HFFc6 (cell line): ENCODE data around the gene DUSP1. TPM values are rescaled to one million over a fixed set of nuclear protein-coding genes. Genes with fewer than 3 reads are reported as not detected.
"Not testable (repeated sequence)": the region's sequence is repeated elsewhere in the genome, so short reads cannot be mapped to it uniquely, and the experiment has no call there.

Experiments
- DNase-seq: peaks from one replicate; pipeline ENCODE4 v3.0.0-alpha.2; 2018
- H3K27ac Mint-ChIP-seq: 2 replicates; pipeline ENCODE4 v1.8.0; 2020; ENCODE audit warnings: mild to moderate bottlenecking, mixed read lengths
- H3K27me3 Mint-ChIP-seq: 2 replicates; pipeline ENCODE4 v1.8.0; 2021; ENCODE audit warnings: mild to moderate bottlenecking, moderate library complexity, mixed read lengths; ENCODE audit not compliant: insufficient read depth
- H3K36me3 Mint-ChIP-seq: 2 replicates; pipeline ENCODE4 v1.8.0; 2021; ENCODE audit warnings: low read depth, mixed read lengths
- H3K4me1 Mint-ChIP-seq: 2 replicates; pipeline ENCODE4 v1.8.0; 2020; ENCODE audit warnings: low read depth, mixed read lengths
- H3K4me3 Mint-ChIP-seq: 2 replicates; pipeline ENCODE4 v1.8.0; 2020; ENCODE audit warnings: mild to moderate bottlenecking, moderate library complexity, mixed read lengths
- H3K9me3 Mint-ChIP-seq: 2 replicates; pipeline ENCODE4 v1.8.0; 2020; ENCODE audit warnings: mild to moderate bottlenecking, mixed read lengths
- total RNA-seq, 6 experiments: library from RNA; stranded (reverse); fragmentation: NEBNext Ultra II Directional; extraction: Animal tissue kit (Norgen Biotek cat#: 25700); gene quantifications; 2 replicates in 1 of 6; 3 replicates in 5 of 6; pipeline ENCODE4 v1.2.3, GENCODE V29; 2021
- TF ChIP-seq, protein P1 (sequence below): fragments of 200-600 bp; sonication (generic); IDR thresholded peaks from 2 replicates; pipeline ENCODE4 v1.5.0; 2021; ENCODE audit warnings: antibody characterized with exemption, mild to moderate bottlenecking

DUSP1 gene
- total RNA-seq, 6 experiments from 2014 or later: 213 to 319 (median 307) TPM

DNA sequence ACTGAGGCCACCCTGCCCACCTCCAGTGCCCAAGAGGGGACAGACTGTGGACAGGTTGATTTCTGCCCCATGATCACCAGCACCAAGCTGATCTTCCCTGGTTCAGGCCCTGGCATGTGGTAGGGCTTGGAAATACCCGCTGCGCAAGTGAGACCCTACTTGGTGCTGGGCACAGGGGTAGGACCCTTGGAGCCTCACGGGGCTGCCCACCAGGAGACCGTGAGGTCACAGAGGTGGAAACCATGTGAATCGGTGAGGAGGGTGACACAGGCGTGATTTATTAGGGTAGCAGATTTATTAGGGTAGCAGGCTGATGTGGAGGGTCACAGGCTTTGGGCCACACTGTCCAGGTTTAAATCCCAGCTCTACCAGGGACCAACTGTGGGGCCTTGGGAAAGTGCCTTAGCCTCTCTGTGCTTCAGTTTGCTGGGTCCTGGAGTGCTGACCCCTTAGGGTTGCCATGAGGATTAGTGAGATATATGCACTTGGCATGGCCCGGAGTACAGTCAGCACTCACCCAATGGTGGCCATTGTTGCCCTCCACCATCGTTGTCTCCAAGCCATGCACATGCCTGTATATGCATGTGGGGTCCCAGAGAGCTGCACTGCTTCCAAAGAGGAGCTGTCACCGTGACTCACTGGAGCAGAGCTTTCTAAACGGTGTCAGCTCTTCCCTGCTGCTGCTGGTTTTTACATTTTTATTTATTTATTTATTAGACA is 20.9 kb upstream of the DUSP1 start:
- Mint-ChIP-seq H3K4me3 (no peak overlapping the region), H3K9me3 (no peaks in the 10 kb centered on the region), H3K27ac (no peak overlapping the region), H3K27me3 (no peaks in the 10 kb centered on the region), H3K4me1 (peaks cover 60% of the 10 kb centered on the region), H3K36me3 (no peaks in the 10 kb centered on the region)
- TF ChIP-seq, protein P1, sequence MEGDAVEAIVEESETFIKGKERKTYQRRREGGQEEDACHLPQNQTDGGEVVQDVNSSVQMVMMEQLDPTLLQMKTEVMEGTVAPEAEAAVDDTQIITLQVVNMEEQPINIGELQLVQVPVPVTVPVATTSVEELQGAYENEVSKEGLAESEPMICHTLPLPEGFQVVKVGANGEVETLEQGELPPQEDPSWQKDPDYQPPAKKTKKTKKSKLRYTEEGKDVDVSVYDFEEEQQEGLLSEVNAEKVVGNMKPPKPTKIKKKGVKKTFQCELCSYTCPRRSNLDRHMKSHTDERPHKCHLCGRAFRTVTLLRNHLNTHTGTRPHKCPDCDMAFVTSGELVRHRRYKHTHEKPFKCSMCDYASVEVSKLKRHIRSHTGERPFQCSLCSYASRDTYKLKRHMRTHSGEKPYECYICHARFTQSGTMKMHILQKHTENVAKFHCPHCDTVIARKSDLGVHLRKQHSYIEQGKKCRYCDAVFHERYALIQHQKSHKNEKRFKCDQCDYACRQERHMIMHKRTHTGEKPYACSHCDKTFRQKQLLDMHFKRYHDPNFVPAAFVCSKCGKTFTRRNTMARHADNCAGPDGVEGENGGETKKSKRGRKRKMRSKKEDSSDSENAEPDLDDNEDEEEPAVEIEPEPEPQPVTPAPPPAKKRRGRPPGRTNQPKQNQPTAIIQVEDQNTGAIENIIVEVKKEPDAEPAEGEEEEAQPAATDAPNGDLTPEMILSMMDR: no peak
- no peak for DNase-seq

DNA sequence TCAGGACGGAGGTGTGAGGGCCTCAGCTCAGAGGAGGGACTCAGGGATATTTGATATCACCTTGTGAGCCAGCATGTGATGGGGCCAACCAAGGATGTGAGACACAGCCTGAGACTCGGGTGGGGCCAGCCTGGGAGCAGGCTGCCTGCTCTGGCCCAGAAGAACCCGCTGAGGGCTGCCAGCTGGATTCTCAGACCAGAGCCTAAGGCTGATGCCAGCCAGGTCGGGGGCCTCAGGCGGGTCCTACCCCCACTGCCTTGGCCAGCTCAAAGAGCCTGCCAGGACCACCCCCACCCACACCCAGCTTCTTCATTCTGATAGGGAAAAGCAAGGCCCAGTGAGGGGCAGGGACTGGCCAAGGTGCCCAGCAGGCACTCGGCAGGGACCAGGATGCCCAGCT is 20.3 kb upstream of the DUSP1 start:
- no peak overlapping the region for H3K4me3 Mint-ChIP-seq
- no peaks in the 10 kb centered on the region for H3K36me3 Mint-ChIP-seq
- TF ChIP-seq, protein P1: no peak
- H3K27ac Mint-ChIP-seq: no peak overlapping the region
- no peak for DNase-seq
- H3K27me3 Mint-ChIP-seq: no peaks in the 10 kb centered on the region
- H3K9me3 Mint-ChIP-seq: no peaks in the 10 kb centered on the region
- H3K4me1 Mint-ChIP-seq: peaks cover 54% of the 10 kb centered on the region

DNA sequence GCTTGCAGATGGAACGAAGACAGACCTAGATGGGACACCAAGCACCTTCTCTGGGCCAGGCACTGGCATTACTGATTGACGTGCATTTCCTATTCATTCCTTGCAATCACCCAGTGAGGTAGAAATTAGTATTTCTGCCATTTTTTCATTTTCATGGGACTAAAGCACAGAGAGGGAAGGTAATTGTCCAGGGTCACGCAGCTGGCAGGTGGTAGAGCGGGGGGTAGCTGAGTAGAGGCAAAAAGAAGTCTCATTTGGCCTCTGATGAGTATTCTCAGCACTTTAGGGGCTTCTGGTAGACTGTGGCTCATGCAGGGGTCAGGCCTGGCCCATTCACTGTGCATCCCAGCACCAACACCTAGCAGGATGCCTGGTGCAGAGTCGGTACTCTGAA is 19.5 kb upstream of the DUSP1 start:
- Mint-ChIP-seq H3K27me3 (no peaks in the 10 kb centered on the region), H3K36me3 (no peaks in the 10 kb centered on the region), H3K27ac (no peak overlapping the region), H3K9me3 (no peaks in the 10 kb centered on the region), H3K4me3 (no peak overlapping the region), H3K4me1 (peaks cover 47% of the 10 kb centered on the region)
- TF ChIP-seq, protein P1: no peak
- no peak for DNase-seq

DNA sequence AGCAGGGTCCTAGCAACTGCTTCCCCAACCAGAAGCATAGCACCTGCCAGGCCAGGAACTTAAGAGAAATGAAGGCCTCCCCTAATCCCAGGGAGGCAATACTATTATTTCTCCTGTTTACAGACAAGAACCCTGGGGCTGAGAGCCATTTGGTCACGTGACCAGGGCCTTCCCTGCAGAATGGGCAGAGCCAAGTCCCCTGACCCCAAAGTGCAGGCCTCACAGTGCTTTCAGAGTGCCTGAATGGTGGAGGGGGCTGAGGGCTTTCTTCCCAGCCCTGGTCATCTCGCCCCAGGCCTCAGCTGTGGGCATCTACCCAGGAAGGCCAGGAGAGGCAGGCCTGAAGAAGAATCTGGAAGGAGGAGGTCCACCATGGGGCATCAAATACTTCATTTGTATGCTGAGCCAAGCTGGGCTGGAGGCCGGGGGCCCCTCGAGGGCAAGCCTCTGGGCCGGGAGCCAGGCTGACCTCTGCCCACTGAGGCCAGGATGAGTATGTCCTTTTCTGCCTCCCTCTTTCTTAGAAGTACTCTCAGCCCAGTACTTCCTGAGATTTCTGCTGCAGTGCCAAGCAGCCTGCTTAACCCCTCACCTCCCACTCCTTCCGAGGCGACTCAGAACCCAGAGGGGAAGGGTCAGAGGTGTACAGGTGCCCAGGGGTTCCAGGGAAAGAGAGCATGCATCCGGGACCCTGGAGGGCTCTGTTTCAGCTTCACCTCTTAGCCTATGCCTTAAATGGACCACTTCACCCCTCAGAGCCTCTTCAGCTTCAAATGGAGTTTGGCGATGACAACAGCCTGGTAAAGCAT is 18.9 kb upstream of the DUSP1 start:
- TF ChIP-seq, protein P1: no peak
- no peaks in the 10 kb centered on the region for H3K36me3 Mint-ChIP-seq
- H3K9me3 Mint-ChIP-seq: no peaks in the 10 kb centered on the region
- no peak overlapping the region for H3K4me3 Mint-ChIP-seq
- H3K27ac Mint-ChIP-seq: peak overlapping the region; percentile 46; the same call in 1 of the 2 replicates
- H3K4me1 Mint-ChIP-seq: peaks cover 41% of the 10 kb centered on the region
- DNase-seq: no peak
- no peaks in the 10 kb centered on the region for H3K27me3 Mint-ChIP-seq

DNA sequence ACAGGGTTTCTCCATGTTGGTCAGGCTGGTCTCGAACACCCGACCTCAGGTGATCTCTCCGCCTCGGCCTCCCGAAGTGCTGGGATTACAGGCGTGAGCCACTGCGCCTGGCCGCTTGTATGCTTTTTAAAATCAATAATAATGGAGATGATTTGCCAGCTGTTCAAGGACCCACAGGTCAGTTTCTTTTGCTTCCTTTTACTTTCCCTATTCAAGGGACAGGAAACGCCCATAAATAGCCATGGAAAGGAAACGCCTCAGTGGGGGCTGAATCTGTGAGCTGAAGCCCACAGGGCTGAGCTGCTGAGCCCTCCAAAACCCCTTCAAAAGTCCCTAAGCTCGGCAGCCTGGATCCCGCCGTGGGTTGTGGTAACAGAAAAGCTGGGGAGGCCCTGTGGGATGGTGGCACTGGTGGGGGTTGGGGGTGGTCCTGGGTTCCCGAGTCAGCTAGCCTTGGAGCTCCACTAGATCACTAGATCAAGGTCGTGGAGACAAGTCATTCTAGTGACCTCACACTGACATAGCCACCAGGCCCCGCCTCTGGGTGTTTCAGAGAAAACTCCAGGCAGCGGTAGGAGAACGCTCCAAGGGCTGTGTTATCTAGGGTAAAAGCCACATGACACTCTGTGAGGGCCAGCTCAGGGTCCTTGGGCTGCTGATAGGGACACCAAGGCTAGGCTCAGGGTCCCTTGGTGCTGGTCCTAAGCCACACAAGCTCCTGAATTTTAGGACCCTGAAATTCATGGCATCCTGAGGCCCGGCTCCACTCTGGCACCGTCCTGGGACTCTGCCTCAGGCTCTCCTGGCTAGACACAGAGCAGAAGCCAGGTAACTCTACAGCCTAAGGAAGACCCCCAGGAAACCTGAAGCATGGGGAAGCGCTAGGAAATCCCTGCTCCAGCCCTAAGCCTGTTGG is 18.0 kb upstream of the DUSP1 start:
- DNase-seq: no peak
- TF ChIP-seq, protein P1: no peak
- H3K4me3 Mint-ChIP-seq: no peak overlapping the region
- no peaks in the 10 kb centered on the region for H3K36me3 Mint-ChIP-seq
- H3K9me3 Mint-ChIP-seq: no peaks in the 10 kb centered on the region
- H3K27ac Mint-ChIP-seq: no peak overlapping the region
- no peaks in the 10 kb centered on the region; the same call in 1 of the 2 replicates for H3K27me3 Mint-ChIP-seq
- H3K4me1 Mint-ChIP-seq: peaks cover 32% of the 10 kb centered on the region

DNA sequence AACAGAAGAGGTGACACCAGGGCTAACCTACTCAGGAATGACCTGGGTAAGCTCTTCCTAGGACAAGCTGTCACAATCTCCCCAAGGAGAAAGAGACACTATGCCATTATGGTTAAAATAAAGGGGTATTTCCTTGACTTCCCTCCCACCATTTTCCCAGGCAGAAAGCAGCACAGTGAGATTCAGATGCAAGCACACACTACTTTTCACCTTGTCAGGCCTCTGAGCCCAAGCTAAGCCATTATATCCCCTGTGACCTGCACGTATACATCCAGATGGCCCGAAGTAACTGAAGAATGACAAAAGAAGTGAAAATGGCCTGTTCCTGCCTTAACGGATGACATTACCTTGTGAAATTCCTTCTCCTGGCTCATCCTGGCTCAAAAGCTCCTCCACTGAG is 16.5 kb upstream of the DUSP1 start:
- DNase-seq, H3K36me3 Mint-ChIP-seq, H3K4me3 Mint-ChIP-seq, H3K27me3 Mint-ChIP-seq, H3K9me3 Mint-ChIP-seq, H3K27ac Mint-ChIP-seq: not testable (repeated sequence)
- peaks cover 23% of the 10 kb centered on the region for H3K4me1 Mint-ChIP-seq
